Testis (tissue), 2 donors: ENCODE results near the gene ERICH3.

Experiments used
- POLR2A ChIP-seq: fragments of 450-650 bp; IDR thresholded peaks from one replicate; pipeline ENCODE4 v1.6.1; 2017; ENCODE audit warnings: antibody characterized with exemption, mild to moderate bottlenecking, moderate library complexity
- TF ChIP-seq, protein P1 (sequence below), 3 experiments: fragments of 450-650 bp in 2 of 3; fragments of 200-600 bp in 1 of 3; sonication (generic) in 1 of 3; IDR thresholded peaks; one replicate each; pipeline ENCODE4 v1.5.1; 2016 to 2019; ENCODE audit warnings: antibody characterized with exemption in 3 of 3, mild to moderate bottlenecking in 2 of 3, moderate library complexity in 1 of 3

DNA sequence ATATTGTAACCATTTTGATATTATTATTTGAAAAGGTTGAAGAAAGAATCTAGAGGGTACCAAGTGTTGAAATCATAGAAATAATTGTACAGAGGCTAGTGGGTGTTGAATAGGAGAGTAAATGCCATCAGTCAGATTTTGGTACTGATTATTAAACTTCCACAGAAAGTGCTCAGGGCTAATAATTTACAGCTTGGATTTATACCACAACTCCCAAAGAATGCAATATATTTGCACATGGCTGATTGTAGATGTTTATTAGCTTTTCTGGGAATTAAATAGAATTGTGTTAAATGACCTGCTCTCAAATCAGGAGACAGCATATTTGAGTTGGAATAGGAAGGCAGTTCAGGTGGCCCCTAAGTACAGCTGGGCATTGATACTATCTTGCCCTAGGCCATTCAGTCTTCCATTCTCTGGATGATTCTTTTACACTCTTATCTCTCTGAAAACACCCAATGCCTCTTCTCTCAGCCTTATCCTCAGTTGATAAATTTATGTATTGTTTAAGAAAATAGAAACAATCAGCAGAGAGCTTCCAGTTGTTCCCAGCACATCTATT lies 63.7 kb downstream of the ERICH3 start:
- TF ChIP-seq, protein P1, sequence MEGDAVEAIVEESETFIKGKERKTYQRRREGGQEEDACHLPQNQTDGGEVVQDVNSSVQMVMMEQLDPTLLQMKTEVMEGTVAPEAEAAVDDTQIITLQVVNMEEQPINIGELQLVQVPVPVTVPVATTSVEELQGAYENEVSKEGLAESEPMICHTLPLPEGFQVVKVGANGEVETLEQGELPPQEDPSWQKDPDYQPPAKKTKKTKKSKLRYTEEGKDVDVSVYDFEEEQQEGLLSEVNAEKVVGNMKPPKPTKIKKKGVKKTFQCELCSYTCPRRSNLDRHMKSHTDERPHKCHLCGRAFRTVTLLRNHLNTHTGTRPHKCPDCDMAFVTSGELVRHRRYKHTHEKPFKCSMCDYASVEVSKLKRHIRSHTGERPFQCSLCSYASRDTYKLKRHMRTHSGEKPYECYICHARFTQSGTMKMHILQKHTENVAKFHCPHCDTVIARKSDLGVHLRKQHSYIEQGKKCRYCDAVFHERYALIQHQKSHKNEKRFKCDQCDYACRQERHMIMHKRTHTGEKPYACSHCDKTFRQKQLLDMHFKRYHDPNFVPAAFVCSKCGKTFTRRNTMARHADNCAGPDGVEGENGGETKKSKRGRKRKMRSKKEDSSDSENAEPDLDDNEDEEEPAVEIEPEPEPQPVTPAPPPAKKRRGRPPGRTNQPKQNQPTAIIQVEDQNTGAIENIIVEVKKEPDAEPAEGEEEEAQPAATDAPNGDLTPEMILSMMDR (IDR thresholded peaks at IDR 0.05): no peak
- no peak for TF ChIP-seq POLR2A
